ENCODE measurements around the gene MID1.
A peak's percentile ranks its signal among the peaks of the same experiment; 100 is the strongest.

Gene MID1

GRCh38 chrX:10453945-10454344, 166.4 kb downstream of the MID1 start:
- Histone ChIP-seq H3K27me3 (ENCODE audit: insufficient read depth, low read length) (no peaks in the 10 kb centered on the region), H3K4me3 (ENCODE audit: low read depth, low read length) (no peak overlapping the region), H2AFZ (ENCODE audit: low read length, unreplicated experiment) (no peak overlapping the region), H3K4me1 (ENCODE audit: control insufficient read depth, insufficient read depth, low read length, unreplicated experiment) (peaks cover 36% of the 10 kb centered on the region), H3K36me3 (ENCODE audit: insufficient read depth, low read length) (peaks cover 45% of the 10 kb centered on the region), H3K27ac (ENCODE audit: low read depth, low read length) (peak overlapping the region; percentile 12; the same call in 1 of the 2 replicates), H3K79me2 (ENCODE audit: control insufficient read depth, insufficient read depth, low read length, unreplicated experiment) (no peaks in the 10 kb centered on the region)

DNA sequence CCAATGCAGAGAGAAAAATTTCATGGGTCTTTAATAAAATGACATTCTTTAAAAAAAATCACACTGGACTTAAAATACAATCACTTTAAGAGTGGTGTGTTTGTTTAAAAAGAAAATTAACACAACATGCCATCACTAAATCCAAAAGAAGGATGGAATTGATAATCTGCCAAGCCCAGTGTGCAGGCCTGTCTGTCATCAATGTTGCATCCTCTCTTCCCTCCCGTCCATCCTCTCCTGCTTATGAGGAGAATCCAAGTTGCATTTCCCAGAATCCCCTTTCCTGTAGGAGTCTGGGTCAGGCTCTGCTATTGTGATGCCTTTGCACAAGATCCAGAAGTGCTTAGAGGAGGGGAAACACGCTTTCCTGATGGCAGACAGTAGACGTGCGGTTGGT, 169.4 kb downstream of the MID1 start:
- peak overlapping the region; percentile 85 for H3K27ac ChIP-seq (ENCODE audit: low read depth, low read length)
- peaks cover 44% of the 10 kb centered on the region for H3K36me3 ChIP-seq (ENCODE audit: insufficient read depth, low read length)
- no peaks in the 10 kb centered on the region for H3K27me3 ChIP-seq (ENCODE audit: insufficient read depth, low read length)
- H3K4me1 ChIP-seq (ENCODE audit: control insufficient read depth, insufficient read depth, low read length, unreplicated experiment), result peaks cover 51% of the 10 kb centered on the region
- no peaks in the 10 kb centered on the region for H3K79me2 ChIP-seq (ENCODE audit: control insufficient read depth, insufficient read depth, low read length, unreplicated experiment)
- no peak overlapping the region for H2AFZ ChIP-seq (ENCODE audit: low read length, unreplicated experiment)
- H3K4me3 ChIP-seq (ENCODE audit: low read depth, low read length), result no peak overlapping the region

DNA sequence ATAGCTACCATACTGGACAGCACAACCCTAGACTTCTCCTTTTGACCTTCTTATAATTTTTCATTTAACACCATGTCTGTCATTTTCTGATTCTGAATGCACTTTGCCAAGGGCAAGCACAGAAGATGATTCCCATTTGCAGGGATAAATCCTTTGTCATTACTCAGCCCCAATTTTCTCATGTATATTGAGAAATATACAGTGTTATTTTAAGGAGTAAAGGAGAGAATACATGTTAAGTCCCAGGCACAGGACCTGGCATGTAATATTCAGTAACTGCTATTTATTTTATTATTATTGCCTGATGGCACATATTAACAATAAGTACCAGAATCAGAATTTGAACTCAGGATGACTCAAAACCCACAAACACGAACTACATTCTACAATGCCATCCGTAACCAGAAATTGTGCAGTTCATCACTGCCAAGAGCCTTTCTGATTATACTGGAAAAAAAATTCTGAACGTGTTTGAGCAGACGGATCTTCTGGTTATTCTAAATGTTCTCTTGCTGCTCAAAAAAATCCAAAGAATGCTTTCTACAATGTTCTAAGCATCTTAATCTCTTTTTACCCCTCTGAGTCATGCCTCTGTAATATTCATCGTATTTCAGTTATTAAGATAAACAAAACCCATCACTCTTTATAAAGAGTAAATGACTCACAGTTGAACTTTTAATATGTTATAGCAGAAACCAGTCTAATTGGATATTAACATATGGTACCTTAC, 170.0 kb downstream of the MID1 start:
- H3K4me3 ChIP-seq (ENCODE audit: low read depth, low read length), result no peak overlapping the region
- peaks cover 41% of the 10 kb centered on the region for H3K36me3 ChIP-seq (ENCODE audit: insufficient read depth, low read length)
- no peaks in the 10 kb centered on the region for H3K79me2 ChIP-seq (ENCODE audit: control insufficient read depth, insufficient read depth, low read length, unreplicated experiment)
- H3K4me1 ChIP-seq (ENCODE audit: control insufficient read depth, insufficient read depth, low read length, unreplicated experiment), result peaks cover 51% of the 10 kb centered on the region
- H2AFZ ChIP-seq (ENCODE audit: low read length, unreplicated experiment), result no peak overlapping the region
- peak overlapping the region; percentile 85 for H3K27ac ChIP-seq (ENCODE audit: low read depth, low read length)
- H3K27me3 ChIP-seq (ENCODE audit: insufficient read depth, low read length), result no peaks in the 10 kb centered on the region

DNA sequence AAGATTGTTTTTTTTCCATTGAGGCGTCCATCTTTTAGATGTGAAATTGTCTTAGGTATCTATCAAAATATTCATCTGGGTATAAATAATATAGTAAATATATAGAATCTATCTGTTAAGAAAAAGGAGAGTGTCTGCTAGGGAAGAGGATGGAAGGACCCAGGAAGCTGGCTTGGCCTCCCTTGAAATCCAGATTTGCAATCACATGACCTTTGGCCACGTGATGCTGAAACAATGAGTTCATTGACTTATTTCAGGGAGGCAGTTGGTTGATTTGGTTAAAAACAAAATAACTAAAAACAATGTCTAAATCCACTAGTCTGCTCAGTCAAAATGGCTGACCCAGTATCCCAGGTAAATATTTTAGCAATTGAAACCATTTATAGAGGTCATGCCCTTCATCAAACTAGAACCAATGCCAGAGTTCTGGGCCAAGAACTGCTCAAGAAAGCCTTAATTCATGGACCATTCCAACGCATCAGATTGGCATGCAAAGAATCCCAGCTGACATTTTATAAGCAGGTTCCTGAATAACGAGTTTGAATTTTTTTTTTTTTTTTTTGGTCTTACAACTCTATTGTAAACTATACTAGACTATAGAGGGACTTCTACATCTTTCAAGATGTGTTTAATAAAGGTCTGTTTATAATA, 172.7 kb downstream of the MID1 start:
- Histone ChIP-seq H3K4me3 (ENCODE audit: low read depth, low read length) (no peak overlapping the region), H3K27me3 (ENCODE audit: insufficient read depth, low read length) (no peaks in the 10 kb centered on the region), H2AFZ (ENCODE audit: low read length, unreplicated experiment) (no peak overlapping the region), H3K79me2 (ENCODE audit: control insufficient read depth, insufficient read depth, low read length, unreplicated experiment) (no peaks in the 10 kb centered on the region), H3K36me3 (ENCODE audit: insufficient read depth, low read length) (peaks cover 20% of the 10 kb centered on the region), H3K4me1 (ENCODE audit: control insufficient read depth, insufficient read depth, low read length, unreplicated experiment) (peaks cover 42% of the 10 kb centered on the region), H3K27ac (ENCODE audit: low read depth, low read length) (peak overlapping the region; percentile 85)

GRCh38 chrX:10444204-10444603, 176.2 kb downstream of the MID1 start:
- Histone ChIP-seq H3K4me1 (ENCODE audit: control insufficient read depth, insufficient read depth, low read length, unreplicated experiment) (peaks cover 16% of the 10 kb centered on the region), H3K27ac (ENCODE audit: low read depth, low read length) (no peak overlapping the region), H3K4me3 (ENCODE audit: low read depth, low read length) (no peak overlapping the region), H3K27me3 (ENCODE audit: insufficient read depth, low read length) (no peaks in the 10 kb centered on the region), H3K79me2 (ENCODE audit: control insufficient read depth, insufficient read depth, low read length, unreplicated experiment) (no peaks in the 10 kb centered on the region), H2AFZ (ENCODE audit: low read length, unreplicated experiment) (no peak overlapping the region), H3K36me3 (ENCODE audit: insufficient read depth, low read length) (peaks cover 10% of the 10 kb centered on the region)

- Histone ChIP-seq H3K79me2 (ENCODE audit: control insufficient read depth, insufficient read depth, low read length, unreplicated experiment) (no peaks in the 10 kb centered on the region), H3K27me3 (ENCODE audit: insufficient read depth, low read length) (no peaks in the 10 kb centered on the region), H3K4me1 (ENCODE audit: control insufficient read depth, insufficient read depth, low read length, unreplicated experiment) (no peaks in the 10 kb centered on the region), H3K4me3 (ENCODE audit: low read depth, low read length) (no peak overlapping the region), H2AFZ (ENCODE audit: low read length, unreplicated experiment) (no peak overlapping the region), H3K36me3 (ENCODE audit: insufficient read depth, low read length) (no peaks in the 10 kb centered on the region), H3K27ac (ENCODE audit: low read depth, low read length) (no peak overlapping the region)
These were observed 178.9 kb downstream of the MID1 start for GRCh38 chrX:10441464-10441863.

DNA sequence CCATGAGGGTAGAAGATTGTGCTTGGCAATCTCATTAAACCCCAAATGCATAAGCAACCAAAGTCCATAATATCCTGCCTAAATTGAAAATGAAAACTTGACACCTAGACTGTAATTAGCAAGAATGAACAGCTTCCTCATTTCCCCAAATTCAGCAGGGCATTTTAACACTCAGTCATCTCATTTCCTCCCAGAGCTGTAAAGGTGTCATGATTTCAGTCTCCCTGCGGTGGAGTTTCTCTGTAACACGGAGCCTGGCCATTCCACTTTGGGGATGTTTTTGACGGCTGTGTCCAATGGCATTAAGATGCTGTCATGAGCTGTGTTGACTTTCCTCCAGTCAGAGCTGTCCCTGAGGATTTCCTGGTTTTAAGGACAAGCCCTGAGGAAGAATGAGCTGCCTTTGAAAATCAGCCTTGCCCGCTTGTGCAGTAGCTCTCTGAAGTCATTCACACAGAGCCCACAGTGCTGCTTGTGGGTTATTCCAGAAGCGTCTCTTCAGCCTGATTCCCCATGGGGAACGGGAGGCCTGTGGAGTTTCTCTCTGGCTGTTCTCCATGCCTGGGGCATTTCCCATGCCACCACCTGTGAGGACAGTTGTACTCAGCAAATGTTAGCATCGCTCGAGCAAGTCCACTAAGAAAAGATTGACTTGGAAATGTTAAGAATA, 187.0 kb downstream of the MID1 start:
- H3K27me3 ChIP-seq (ENCODE audit: insufficient read depth, low read length), result no peaks in the 10 kb centered on the region
- no peaks in the 10 kb centered on the region for H3K4me1 ChIP-seq (ENCODE audit: control insufficient read depth, insufficient read depth, low read length, unreplicated experiment)
- no peak overlapping the region for H2AFZ ChIP-seq (ENCODE audit: low read length, unreplicated experiment)
- H3K36me3 ChIP-seq (ENCODE audit: insufficient read depth, low read length), result no peaks in the 10 kb centered on the region
- no peak overlapping the region for H3K27ac ChIP-seq (ENCODE audit: low read depth, low read length)
- no peak overlapping the region for H3K4me3 ChIP-seq (ENCODE audit: low read depth, low read length)
- no peaks in the 10 kb centered on the region for H3K79me2 ChIP-seq (ENCODE audit: control insufficient read depth, insufficient read depth, low read length, unreplicated experiment)

- no peaks in the 10 kb centered on the region for H3K27me3 ChIP-seq (ENCODE audit: insufficient read depth, low read length)
These were observed 190.5 kb downstream of the MID1 start for GRCh38 chrX:10429908-10430307.

GRCh38 chrX:10427249-10427648, 193.1 kb downstream of the MID1 start:
- H3K79me2 ChIP-seq (ENCODE audit: control insufficient read depth, insufficient read depth, low read length, unreplicated experiment), result no peaks in the 10 kb centered on the region

More at GRCh38 chrX:10429908-10430307, 190.5 kb downstream of the MID1 start:
- no peaks in the 10 kb centered on the region for H3K79me2 ChIP-seq (ENCODE audit: control insufficient read depth, insufficient read depth, low read length, unreplicated experiment)
- no peak overlapping the region for H3K27ac ChIP-seq (ENCODE audit: low read depth, low read length)
- H3K4me3 ChIP-seq (ENCODE audit: low read depth, low read length), result no peak overlapping the region
- H3K36me3 ChIP-seq (ENCODE audit: insufficient read depth, low read length), result no peaks in the 10 kb centered on the region
- no peak overlapping the region for H2AFZ ChIP-seq (ENCODE audit: low read length, unreplicated experiment)
- H3K4me1 ChIP-seq (ENCODE audit: control insufficient read depth, insufficient read depth, low read length, unreplicated experiment), result no peaks in the 10 kb centered on the region

DNA sequence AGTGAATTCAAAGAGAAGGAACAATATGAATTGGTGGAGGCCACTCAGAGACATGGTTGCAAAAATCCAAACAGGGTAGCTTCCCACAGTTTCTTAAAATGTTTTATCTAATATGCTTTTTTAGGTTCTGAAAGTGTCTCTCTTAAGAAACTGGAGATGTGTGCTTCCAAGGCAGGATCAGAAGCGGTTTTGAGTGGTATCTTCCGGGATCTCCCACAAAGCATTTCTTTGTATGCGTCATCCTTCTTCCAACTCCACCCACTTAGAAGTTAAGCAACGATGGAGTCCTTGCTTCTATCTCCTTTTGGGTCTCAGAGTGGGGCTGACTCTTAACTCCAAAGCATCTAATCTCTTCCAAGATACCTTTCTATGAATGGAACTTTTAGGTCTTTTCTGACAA, 196.7 kb downstream of the MID1 start:
- no peak overlapping the region for H3K4me3 ChIP-seq (ENCODE audit: low read depth, low read length)
- no peaks in the 10 kb centered on the region for H3K4me1 ChIP-seq (ENCODE audit: control insufficient read depth, insufficient read depth, low read length, unreplicated experiment)
- H3K27me3 ChIP-seq (ENCODE audit: insufficient read depth, low read length), result no peaks in the 10 kb centered on the region
- no peak overlapping the region for H3K27ac ChIP-seq (ENCODE audit: low read depth, low read length)
- H3K79me2 ChIP-seq (ENCODE audit: control insufficient read depth, insufficient read depth, low read length, unreplicated experiment), result no peaks in the 10 kb centered on the region
- H3K36me3 ChIP-seq (ENCODE audit: insufficient read depth, low read length), result no peaks in the 10 kb centered on the region
- no peak overlapping the region for H2AFZ ChIP-seq (ENCODE audit: low read length, unreplicated experiment)

More at GRCh38 chrX:10427249-10427648, 193.1 kb downstream of the MID1 start:
- H2AFZ ChIP-seq (ENCODE audit: low read length, unreplicated experiment), result no peak overlapping the region
- no peaks in the 10 kb centered on the region for H3K27me3 ChIP-seq (ENCODE audit: insufficient read depth, low read length)
- no peaks in the 10 kb centered on the region for H3K4me1 ChIP-seq (ENCODE audit: control insufficient read depth, insufficient read depth, low read length, unreplicated experiment)
- no peak overlapping the region for H3K4me3 ChIP-seq (ENCODE audit: low read depth, low read length)
- no peaks in the 10 kb centered on the region for H3K36me3 ChIP-seq (ENCODE audit: insufficient read depth, low read length)
- no peak overlapping the region for H3K27ac ChIP-seq (ENCODE audit: low read depth, low read length)
